ENCODE data around the gene LIX1L. TPM values are rescaled to one million over a fixed set of nuclear protein-coding genes. Genes with fewer than 3 reads are reported as not detected.

The LIX1L gene
- polyA plus RNA-seq (2013, experiment 1 of 2; ENCODE audit: insufficient read length), result 32.9 TPM
- 34.2 TPM for polyA plus RNA-seq (2013, experiment 2 of 2; ENCODE audit: insufficient read length)

GRCh38 chr1:145957443-145958319 is at the start of gene LIX1L:
Gene LIX1L, minus strand, starts transcription at chr1:145958017. Its CDS starts 90 bp downstream, at chr1:145957927.
- peak; percentile 98 for DNase-seq

DNA sequence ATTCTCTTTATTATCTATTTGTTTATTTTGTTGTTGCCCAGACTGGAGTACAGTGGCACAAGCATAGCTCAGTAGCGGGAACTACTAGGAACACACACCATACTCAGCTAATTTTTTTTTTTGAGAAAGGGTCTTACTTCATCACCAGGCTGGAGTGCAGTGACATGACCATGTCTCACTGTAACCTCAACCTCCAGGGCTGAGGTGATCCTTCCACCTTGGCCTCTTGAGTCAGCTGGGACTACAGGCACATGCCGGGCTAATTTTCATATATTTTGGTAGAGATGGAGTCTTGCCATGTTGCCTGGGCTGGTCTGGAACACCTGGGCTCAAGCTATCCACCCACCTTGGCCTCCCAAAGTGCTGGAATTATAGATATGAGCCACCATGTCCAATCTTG is 43.9 kb upstream of the LIX1L start:
- no peak for DNase-seq

GRCh38 chr1:145999321-146000024 is 41.7 kb upstream of the LIX1L start:
- DNase-seq, result no peak

- no peak for DNase-seq
Measured at GRCh38 chr1:145997718-145998023, 39.9 kb upstream of the LIX1L start.

DNA sequence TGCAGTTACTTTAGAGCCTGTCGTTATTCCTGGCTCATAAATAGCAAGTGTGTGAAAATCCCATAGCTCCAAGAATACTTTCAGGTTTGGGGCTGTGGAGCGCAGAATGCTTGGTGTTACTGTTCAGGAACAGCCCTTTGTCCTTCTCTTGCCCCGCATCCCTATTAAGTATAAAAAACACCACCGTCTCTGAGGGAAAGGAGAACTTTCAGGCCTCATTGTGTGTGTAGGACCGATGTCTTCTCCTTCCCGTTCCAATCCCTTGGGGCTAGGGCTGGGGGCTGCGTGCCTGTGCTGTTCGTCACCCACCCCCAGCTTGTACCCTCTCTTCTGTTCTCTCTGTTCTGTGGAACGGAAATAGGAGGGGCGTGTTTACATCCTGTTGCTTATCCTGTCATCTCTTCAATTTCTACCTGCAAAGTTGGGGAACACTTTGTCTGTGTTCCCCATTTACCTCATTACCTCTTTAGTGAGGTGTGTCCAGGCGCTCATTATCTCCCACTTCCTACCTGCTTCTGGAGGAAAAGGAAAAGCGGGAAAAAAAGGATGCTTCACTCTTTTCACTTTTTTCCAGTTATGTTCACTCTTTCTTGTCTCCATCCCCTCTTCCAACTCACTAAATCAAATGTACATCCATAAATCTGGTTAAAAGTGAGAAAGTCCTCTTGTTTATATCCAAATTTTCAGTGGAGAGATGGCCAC is 39.4 kb upstream of the LIX1L start:
- peak; percentile 50 for DNase-seq

- peak; percentile 98 for DNase-seq
Measured at GRCh38 chr1:145996433-145997015, 38.7 kb upstream of the LIX1L start, which contains the start of gene TXNIP. Gene TXNIP, minus strand, starts transcription at chr1:145996579. Its CDS starts 313 bp downstream, at chr1:145996266.

DNA sequence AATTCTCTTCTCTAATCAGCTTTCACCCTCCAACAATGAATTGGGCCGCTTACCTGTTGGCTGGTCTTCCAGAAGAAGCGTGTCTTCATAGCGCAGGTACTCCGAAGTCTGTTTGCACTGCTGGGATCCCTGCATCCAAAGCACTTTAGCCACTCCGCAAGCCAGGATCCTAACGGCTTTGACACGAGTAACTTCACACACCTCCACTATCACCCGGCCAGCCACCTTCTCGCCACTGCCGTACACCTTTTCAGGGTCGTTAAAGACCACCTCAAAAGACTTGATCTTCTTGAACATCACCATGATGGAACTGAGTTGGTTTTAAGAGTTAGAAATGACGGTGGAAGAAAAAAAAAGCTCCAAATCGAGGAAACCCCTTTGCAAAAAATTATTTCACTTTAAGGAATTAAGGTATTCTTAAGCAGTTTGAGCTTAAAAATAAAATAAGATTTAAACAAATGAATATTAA is 38.2 kb upstream of the LIX1L start:
- no peak for DNase-seq

- no peak for DNase-seq
Measured at GRCh38 chr1:145995148-145995881, 37.5 kb upstream of the LIX1L start.

- DNase-seq, result no peak
Measured at GRCh38 chr1:145994391-145995120, 36.7 kb upstream of the LIX1L start.

GRCh38 chr1:145993618-145994390 is 36.0 kb upstream of the LIX1L start:
- no peak for DNase-seq

DNA sequence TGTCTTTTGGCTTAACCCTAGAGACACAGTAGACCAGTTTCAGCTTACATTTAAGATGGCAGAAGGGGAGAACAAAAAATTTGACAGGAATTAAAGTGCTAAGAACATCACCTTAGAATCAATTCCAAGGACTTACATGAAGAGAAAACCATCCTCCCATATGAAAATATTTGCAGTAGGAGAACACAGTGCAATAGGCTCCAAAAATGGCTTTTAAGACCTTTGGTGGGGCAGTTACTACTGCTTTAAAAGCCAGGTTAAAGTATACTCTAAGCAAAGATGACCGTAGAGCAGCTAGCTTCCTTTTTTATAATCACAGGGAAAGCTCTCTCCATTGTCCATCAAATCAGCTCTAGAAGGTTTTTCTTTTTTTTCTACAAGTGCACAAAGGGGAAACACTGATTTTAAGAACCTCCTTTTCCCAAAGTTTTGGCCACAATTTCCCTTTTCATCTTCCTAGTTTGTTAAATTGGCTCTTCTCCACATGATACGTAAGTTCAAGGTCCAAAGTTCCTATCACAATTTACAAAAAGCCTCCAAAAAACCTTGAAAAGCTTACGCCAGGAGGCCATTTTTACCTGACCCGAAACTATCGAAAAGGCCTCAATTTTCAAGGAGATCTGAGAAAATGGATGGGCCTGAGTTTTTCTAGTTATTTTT is 35.3 kb upstream of the LIX1L start:
- no peak for DNase-seq

- DNase-seq, result no peak
Measured at GRCh38 chr1:145992502-145992936, 34.7 kb upstream of the LIX1L start.

DNA sequence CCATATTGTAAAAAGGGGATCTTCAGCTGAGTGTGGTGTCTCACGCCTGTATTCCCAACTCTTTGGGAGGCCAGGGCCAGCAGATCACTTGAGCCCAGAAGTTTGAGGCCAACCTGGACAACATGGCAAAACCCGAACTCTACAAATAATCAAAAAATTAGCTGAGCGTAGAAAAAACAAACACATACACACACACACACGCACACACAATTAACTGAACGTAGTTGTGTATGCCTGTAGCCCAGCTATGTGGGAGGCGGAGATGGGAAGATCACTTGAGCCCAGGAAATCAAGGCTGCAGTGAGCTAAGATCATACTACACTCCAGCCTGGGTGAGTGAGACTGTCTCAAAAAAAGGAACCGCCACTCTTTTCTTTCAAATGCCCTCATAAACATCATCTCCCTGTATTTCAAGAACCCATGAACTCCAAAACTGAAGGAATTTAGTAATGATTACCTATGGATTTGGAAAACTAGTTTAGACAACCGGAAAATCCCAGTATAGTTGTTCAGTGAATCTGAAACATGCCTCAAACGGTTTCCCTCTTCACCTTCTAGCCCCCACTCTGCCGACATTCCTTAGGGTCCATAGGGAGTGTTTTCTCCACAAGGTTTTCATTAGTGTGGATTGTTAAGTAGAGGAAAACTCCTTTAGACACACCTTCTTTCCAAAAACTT is 34.1 kb upstream of the LIX1L start:
- DNase-seq, result no peak

DNA sequence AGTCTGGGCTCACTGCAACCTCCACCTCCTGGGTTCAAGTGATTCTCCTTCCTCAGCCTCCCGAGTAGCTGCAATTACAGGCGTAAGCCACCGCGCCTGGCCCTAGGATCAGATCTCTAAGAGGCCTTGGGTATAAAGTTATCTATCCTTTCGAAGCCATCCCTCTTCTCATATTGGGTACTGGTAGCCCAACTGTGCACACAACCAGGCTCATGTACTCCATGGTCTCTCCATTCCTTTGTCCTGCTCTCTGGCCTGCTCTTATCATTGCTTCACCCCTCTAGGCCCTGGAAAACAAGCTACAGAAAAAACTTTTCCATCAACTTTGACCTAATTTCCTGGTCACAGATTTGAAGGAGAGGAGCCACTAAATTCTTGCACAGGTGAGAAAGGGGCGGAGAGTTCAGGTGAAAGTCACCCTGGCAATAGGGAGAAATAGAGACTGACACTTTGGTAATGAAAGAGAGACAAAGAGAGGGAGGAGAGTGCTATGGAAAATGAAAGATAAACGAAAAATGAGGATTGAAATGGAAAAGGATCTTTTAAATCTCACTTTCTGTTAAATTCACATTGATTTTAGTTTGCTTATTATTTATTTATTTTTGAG is 32.5 kb upstream of the LIX1L start:
- no peak for DNase-seq

GRCh38 chr1:145988773-145989172 is 31.0 kb upstream of the LIX1L start:
- DNase-seq, result no peak

DNA sequence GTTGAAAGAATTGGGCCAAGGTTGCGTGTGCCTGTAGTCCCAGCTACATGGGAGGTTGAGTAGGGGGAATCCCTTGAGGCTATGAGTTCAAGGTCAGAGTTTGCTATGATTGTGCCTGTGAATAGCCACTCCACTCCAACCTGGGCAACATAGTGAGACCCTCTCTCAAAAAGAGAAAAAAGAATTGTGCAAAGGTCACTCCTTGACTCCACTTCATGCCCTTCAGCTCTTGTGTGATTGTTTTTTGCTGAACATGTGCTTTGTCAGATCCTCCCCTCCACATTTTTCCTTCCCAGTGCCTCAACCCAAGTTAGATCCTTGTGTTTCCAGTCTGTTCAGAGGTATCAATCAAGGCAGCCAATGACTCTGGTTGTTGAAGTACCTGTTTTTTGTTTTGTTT is 30.1 kb upstream of the LIX1L start:
- DNase-seq, result no peak

DNA sequence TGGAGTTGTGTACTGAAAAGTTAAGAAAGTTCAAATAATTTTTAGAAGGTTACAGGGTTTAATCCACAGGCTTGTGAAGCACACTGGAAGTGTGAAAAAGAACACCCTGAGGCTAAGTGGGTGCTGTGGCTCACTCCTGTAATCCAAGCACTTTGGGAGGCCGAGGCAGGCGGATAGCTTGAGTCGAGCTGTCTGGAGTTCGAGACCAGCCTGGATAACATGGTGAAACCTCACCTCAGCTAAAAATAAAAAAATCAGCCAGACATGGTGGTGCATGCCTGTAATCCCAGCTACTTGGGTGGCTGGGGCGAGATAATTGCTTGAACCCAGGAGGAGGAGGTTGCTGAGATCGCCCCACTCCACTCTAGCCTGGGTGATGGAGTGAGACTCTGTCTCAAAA is 28.7 kb upstream of the LIX1L start:
- DNase-seq, result no peak
